ENCODE measurements around the gene IGF1R. TPM values are rescaled to one million over a fixed set of nuclear protein-coding genes. Genes with fewer than 3 reads are reported as not detected.

IGF1R gene
- total RNA-seq, 1 experiment from 2014 or later = 71.3 TPM

- no peak overlapping the region for H3K27ac ChIP-seq
- H3K79me2 ChIP-seq (ENCODE audit: low read depth) = peaks cover 65% of the 10 kb centered on the region
Measured at GRCh38 chr15:98809273-98809672, 160.9 kb downstream of the IGF1R start.

DNA sequence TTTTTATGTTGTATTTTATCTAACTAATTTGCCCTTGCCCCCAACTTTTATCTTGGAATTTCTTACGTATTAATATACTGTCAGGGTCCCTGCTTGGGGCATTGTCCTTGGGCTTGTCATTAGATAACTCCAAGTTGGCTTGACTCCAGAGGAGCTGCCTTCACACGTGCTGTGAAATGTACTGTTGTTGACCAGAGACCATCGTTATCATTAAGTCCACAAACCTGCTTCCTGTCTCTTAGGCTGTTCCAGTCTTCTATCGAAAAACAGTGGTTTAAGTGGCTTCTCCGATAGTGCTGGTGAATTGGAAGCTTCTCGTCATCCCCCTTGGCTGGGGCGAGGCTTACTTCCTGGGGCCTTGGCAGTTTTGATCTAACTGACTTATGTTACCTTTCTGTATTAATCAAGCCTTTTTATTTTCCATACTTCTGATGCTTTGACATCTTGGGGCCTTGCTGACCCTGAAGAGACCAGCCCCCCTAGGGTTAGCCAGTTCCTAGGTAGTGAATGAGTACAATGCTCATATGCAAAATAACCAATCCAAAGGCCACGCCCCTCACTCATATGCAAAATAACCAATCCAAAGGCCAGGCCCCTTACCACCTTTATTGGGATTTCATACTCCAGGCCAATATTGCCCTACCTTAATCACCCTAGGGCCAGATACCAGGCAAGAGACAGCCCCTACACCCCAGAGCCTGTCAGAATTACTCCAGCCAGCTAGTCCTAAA is 164.5 kb downstream of the IGF1R start:
- TF ChIP-seq CTCF (conservative IDR thresholded peaks at IDR 0.05) (no peak), EZH2 (IDR thresholded peaks at IDR 0.05; ENCODE audit: low read depth) (no peak)
- intact Hi-C loops (cut with micrococcal nuclease; ENCODE audit: unreplicated experiment) = no loop called here
- Histone ChIP-seq H2AFZ (no peak overlapping the region), H3K9me3 (ENCODE audit: insufficient read depth, low read depth) (no peaks in the 10 kb centered on the region; the same call in 1 of the 2 replicates), H3K4me3 (no peak overlapping the region), H3F3A (ENCODE audit: insufficient read depth, low read depth) (no peaks in the 10 kb centered on the region), H3K4me2 (no peak overlapping the region), H3K36me3 (ENCODE audit: low read depth) (0 out of 2 replicates have a peak, but pooled peaks cover 4% of the 10 kb centered on the region), H3K4me1 (replicated peaks; ENCODE audit: insufficient read depth) (no peaks in the 10 kb centered on the region), H3K79me2 (ENCODE audit: low read depth) (peaks cover 36% of the 10 kb centered on the region), H3K9me2 (ENCODE audit: insufficient read depth) (no peaks in the 10 kb centered on the region), H4K20me1 (ENCODE audit: insufficient read depth) (no peaks in the 10 kb centered on the region), H3K27ac (no peak overlapping the region), H3K27me3 (ENCODE audit: insufficient read depth, low read depth) (no peaks in the 10 kb centered on the region)
- POLR2A ChIA-PET (ENCODE audit: unreplicated experiment) = no interaction called here
- no peak for DNase-seq
- no TSS peak for BruUV-seq (replicated peaks)
- CTCF ChIA-PET = no interaction called here

More at GRCh38 chr15:98809273-98809672, 160.9 kb downstream of the IGF1R start:
- no peaks in the 10 kb centered on the region for H3F3A ChIP-seq (ENCODE audit: insufficient read depth, low read depth)
- no TSS peak for BruUV-seq (replicated peaks)
- TF ChIP-seq EZH2 (IDR thresholded peaks at IDR 0.05; ENCODE audit: low read depth) = no peak
- no peak for TF ChIP-seq CTCF (conservative IDR thresholded peaks at IDR 0.05)
- intact Hi-C loops (cut with micrococcal nuclease; ENCODE audit: unreplicated experiment) = no loop called here
- H3K9me3 ChIP-seq (ENCODE audit: insufficient read depth, low read depth) = no peaks in the 10 kb centered on the region; the same call in none of the 2 replicates
- H3K27me3 ChIP-seq (ENCODE audit: insufficient read depth, low read depth) = no peaks in the 10 kb centered on the region
- H4K20me1 ChIP-seq (ENCODE audit: insufficient read depth) = peaks cover 4% of the 10 kb centered on the region; the same call in 1 of the 2 replicates
- POLR2A ChIA-PET (ENCODE audit: unreplicated experiment) = no interaction called here
- H3K4me1 ChIP-seq (replicated peaks; ENCODE audit: insufficient read depth) = peaks cover 3% of the 10 kb centered on the region
- CTCF ChIA-PET = no interaction called here
- 0 out of 2 replicates have a peak, but pooled peaks cover 4% of the 10 kb centered on the region for H3K36me3 ChIP-seq (ENCODE audit: low read depth)
- H3K4me3 ChIP-seq = no peak overlapping the region
- H2AFZ ChIP-seq = no peak overlapping the region
- H3K4me2 ChIP-seq = no peak overlapping the region
- no peaks in the 10 kb centered on the region for H3K9me2 ChIP-seq (ENCODE audit: insufficient read depth)
- no peak for DNase-seq

- Histone ChIP-seq H3K4me2 (no peak overlapping the region), H2AFZ (no peak overlapping the region), H3K4me1 (replicated peaks; ENCODE audit: insufficient read depth) (no peaks in the 10 kb centered on the region), H3K4me3 (no peak overlapping the region), H4K20me1 (ENCODE audit: insufficient read depth) (no peaks in the 10 kb centered on the region), H3K36me3 (ENCODE audit: low read depth) (0 out of 2 replicates have a peak, but pooled peaks cover 4% of the 10 kb centered on the region), H3K27me3 (ENCODE audit: insufficient read depth, low read depth) (no peaks in the 10 kb centered on the region), H3K9me3 (ENCODE audit: insufficient read depth, low read depth) (no peaks in the 10 kb centered on the region; the same call in 1 of the 2 replicates), H3K27ac (no peak overlapping the region), H3F3A (ENCODE audit: insufficient read depth, low read depth) (no peaks in the 10 kb centered on the region), H3K79me2 (ENCODE audit: low read depth) (peaks cover 26% of the 10 kb centered on the region), H3K9me2 (ENCODE audit: insufficient read depth) (no peaks in the 10 kb centered on the region)
- no peak for DNase-seq
- TF ChIP-seq CTCF (conservative IDR thresholded peaks at IDR 0.05) (no peak), EZH2 (IDR thresholded peaks at IDR 0.05; ENCODE audit: low read depth) (no peak)
- CTCF ChIA-PET = no interaction called here
- intact Hi-C loops (cut with micrococcal nuclease; ENCODE audit: unreplicated experiment) = no loop called here
- POLR2A ChIA-PET (ENCODE audit: unreplicated experiment) = no interaction called here
- no TSS peak for BruUV-seq (replicated peaks)
Measured at GRCh38 chr15:98813951-98814350, 165.6 kb downstream of the IGF1R start.
